GM18873 (cell line): ENCODE measurements around the gene L3MBTL2.

Experiments
- ATAC-seq: cut with Tn5 transposase; IDR thresholded peaks from one replicate; pipeline ENCODE4 v1.9.1; 2021; ENCODE audit warnings: mild to moderate bottlenecking, moderate library complexity, moderate number of reproducible peaks; ENCODE audit not compliant: unreplicated experiment, low FRiP score

L3MBTL2 gene

GRCh38 chr22:41262250-41262765 is 57.2 kb downstream of the L3MBTL2 start:
- ATAC-seq: no peak

DNA sequence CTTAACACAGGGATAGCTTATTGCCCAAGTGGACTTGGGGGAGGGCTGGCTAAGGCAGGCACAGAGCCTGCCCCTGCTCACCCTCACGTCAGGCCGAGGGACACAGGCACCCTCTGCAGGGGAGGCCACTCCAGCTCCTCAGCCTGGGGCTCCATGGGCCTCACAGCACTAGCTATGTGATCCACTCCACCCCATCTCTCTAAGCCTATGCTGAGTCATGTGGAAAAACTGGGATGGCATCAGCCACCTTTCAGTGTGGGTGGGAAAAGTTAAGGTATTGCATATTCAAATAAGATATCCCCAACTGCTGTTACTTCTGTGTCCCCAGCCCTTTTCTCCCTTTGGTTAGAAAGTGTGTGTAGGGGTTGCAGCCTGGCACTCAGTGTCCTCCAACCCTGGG is 58.6 kb downstream of the L3MBTL2 start:
- no peak for ATAC-seq

DNA sequence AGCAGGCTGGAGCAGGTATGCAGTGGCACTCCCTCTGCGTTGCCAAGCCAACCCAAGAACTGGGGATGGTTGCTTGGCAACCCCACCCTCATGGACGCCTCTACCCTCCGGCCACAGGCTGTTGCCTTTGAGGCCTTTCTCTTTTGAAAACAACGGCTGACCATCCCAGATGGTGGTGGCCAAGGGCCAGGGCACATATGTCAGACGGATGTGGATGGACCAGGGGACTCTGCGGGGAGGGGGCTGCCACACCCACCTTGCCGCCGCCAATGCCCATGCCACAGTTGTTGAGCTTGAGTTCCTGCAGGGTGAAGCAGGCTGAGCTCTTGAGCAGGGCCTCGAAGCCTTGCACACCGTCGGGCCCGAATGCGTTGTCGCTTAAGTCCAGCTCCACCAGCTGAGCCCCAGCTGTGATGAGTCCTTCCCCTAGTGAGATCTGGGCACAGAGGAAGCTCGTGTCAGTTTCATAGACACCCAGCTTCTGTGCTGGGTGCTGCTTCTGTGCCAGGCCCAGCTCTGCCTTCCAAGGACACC is 59.4 kb downstream of the L3MBTL2 start:
- no peak for ATAC-seq

DNA sequence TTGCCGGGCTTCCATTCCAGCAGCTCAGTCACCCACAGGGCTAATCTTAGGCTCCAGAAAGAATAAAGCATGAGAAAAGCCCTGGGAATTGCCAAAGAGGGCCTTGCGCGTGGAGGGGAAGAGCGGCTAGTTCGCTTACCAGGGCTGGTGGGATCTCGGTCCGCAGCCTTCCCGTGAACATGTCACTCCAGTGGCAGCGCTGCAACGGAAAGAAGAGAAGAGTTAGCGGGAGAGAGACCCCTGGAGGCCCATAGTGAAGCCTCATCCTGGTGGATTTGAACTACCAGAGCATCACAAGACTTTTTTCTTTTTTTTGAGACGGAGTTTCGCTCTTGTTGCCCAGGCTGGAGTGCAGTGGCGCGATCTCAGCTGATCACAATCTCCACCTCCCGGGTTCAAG is 62.8 kb downstream of the L3MBTL2 start:
- ATAC-seq: no peak

DNA sequence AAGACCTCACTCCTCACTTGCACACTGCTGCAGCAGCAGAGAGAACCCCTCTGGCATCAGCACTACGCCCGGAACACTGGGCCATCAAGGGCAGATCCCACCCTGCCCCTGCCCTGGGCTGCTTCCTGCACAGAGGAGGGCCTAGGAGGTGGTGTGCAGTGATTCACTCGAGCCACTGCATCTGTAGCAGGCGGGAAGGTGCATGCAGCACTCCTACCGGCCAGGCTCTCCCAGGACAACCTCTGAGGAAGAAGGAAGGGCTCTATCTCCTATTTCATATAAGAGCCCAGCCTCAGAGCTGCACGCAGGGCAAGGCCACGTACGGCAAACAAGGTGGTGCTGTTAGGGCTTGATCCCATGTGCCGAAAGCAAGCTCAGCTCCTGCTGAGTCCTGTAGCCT is 66.7 kb downstream of the L3MBTL2 start:
- ATAC-seq: no peak

DNA sequence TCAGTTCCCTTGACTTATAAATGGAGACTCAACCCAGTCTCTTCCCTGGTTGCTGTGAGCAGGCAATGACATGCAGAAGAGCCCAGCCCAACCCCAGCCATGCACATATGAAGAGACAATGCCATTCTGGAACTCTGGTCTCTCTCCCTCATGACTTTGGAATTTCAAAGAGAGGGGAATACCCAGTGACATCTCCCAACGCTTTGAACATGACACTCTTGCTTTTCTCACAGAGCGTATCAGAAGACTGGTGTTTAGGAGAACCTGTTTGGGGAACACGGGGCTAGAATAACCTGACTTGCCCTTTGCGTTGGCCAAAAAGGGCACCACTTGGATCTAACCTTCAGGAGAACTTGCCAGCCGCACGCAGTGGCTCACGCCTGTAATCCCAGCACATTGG is 68.0 kb downstream of the L3MBTL2 start:
- no peak for ATAC-seq

DNA sequence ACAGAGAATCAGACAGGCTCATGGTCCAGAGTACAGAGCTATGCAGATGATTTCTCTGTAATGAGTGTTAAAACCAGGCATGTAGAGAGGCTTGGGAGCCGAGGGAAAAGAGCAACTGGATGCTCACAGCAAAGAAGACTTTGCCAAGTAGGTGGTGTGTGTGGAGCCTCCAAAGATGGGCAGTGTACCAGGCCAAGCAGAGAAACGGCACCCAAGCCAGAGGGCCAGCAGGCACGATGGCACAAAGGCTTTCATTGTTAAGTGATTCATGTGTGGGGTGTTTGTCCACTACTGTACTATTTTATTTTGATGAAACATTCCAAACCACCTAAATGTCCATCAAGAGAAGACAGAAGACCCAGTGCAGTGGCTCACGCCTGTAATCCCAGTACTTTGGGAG is 69.7 kb downstream of the L3MBTL2 start:
- ATAC-seq: no peak

DNA sequence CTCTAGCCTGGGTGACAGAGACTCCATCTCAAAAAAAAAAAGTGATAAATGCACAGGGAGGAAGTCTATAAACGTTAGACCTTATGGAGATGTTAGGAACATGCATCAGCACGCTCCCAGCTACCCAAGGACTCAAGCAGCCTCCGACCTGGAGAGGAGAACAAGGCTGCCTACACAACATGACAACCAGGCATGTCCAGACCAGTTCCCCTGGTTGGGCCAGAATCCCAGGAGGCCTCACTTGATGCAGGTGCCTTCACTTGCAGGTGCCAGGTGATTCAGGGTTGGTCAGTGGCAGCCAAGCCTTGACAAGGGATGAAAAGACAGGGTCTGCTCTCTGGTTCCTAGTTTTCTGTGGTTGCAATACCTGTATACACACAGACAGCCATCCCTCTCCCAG is 75.0 kb downstream of the L3MBTL2 start:
- ATAC-seq: no peak

- no peak for ATAC-seq
Observed at GRCh38 chr22:41280854-41281253, 75.7 kb downstream of the L3MBTL2 start.
